PFSK-1 (cell line): ENCODE measurements around the gene CPB2.

Experiments used
- FOXP2 ChIP-seq: optimal IDR thresholded peaks from 2 replicates; pipeline ENCODE3; 2011; ENCODE audit warnings: borderline replicate concordance, control low read depth, inconsistent platforms; ENCODE audit not compliant: insufficient read depth; ENCODE audit errors: extremely low read length, extremely low read depth
- POLR2AphosphoS5 ChIP-seq: IDR thresholded peaks from 2 replicates; pipeline ENCODE4 v1.6.1; 2012; ENCODE audit warnings: low read depth, mild to moderate bottlenecking, control low read depth, low read length, moderate library complexity
- SIN3A ChIP-seq: IDR thresholded peaks from 2 replicates; pipeline ENCODE4 v1.6.1; 2012; ENCODE audit warnings: mild to moderate bottlenecking, low read length, moderate library complexity, borderline replicate concordance; ENCODE audit not compliant: insufficient read depth
- TAF1 ChIP-seq: IDR thresholded peaks from 2 replicates; pipeline ENCODE4 v1.6.1; 2012; ENCODE audit warnings: low read length, control low read depth, borderline replicate concordance; ENCODE audit not compliant: insufficient read depth
- TF ChIP-seq, protein P1 (sequence below), 2 experiments: IDR thresholded peaks; 2 replicates each; pipeline versions ENCODE4 v1.6.1 to v1.8.0; 2011 to 2012; ENCODE audit warnings: low read depth in 2 of 2, low read length in 2 of 2, control low read depth in 1 of 2, inconsistent platforms in 1 of 2, mild to moderate bottlenecking in 1 of 2, moderate library complexity in 1 of 2; ENCODE audit not compliant: insufficient read depth in 1 of 2

CPB2 gene

GRCh38 chr13:46032341-46032740 is 72.5 kb downstream of the CPB2 start:
- TF ChIP-seq TAF1 (no peak), FOXP2 (no peak), SIN3A (no peak), POLR2AphosphoS5 (no peak)
- TF ChIP-seq, protein P1, sequence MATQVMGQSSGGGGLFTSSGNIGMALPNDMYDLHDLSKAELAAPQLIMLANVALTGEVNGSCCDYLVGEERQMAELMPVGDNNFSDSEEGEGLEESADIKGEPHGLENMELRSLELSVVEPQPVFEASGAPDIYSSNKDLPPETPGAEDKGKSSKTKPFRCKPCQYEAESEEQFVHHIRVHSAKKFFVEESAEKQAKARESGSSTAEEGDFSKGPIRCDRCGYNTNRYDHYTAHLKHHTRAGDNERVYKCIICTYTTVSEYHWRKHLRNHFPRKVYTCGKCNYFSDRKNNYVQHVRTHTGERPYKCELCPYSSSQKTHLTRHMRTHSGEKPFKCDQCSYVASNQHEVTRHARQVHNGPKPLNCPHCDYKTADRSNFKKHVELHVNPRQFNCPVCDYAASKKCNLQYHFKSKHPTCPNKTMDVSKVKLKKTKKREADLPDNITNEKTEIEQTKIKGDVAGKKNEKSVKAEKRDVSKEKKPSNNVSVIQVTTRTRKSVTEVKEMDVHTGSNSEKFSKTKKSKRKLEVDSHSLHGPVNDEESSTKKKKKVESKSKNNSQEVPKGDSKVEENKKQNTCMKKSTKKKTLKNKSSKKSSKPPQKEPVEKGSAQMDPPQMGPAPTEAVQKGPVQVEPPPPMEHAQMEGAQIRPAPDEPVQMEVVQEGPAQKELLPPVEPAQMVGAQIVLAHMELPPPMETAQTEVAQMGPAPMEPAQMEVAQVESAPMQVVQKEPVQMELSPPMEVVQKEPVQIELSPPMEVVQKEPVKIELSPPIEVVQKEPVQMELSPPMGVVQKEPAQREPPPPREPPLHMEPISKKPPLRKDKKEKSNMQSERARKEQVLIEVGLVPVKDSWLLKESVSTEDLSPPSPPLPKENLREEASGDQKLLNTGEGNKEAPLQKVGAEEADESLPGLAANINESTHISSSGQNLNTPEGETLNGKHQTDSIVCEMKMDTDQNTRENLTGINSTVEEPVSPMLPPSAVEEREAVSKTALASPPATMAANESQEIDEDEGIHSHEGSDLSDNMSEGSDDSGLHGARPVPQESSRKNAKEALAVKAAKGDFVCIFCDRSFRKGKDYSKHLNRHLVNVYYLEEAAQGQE (IDR thresholded peaks at IDR 0.05; ENCODE audit: insufficient read depth in 1 of 2, low read depth in 2 of 2, low read length in 2 of 2) = no peak

GRCh38 chr13:46031581-46032263 is 73.1 kb downstream of the CPB2 start:
- TF ChIP-seq POLR2AphosphoS5 = no peak

- no peak for TF ChIP-seq POLR2AphosphoS5
- TF ChIP-seq SIN3A = no peak
- TF ChIP-seq TAF1 = no peak
These were observed 79.7 kb downstream of the CPB2 start for GRCh38 chr13:46025157-46025556.

GRCh38 chr13:46022481-46022880 is 82.4 kb downstream of the CPB2 start:
- TF ChIP-seq, protein P1 (IDR thresholded peaks at IDR 0.05; ENCODE audit: insufficient read depth in 1 of 2, low read depth in 2 of 2, low read length in 2 of 2) = no peak
- TF ChIP-seq SIN3A = no peak
- no peak for TF ChIP-seq FOXP2
- TF ChIP-seq POLR2AphosphoS5 = no peak
- TF ChIP-seq TAF1 = no peak

- TF ChIP-seq, protein P1 (IDR thresholded peaks at IDR 0.05; ENCODE audit: insufficient read depth in 1 of 2, low read depth in 2 of 2, low read length in 2 of 2) = no peak
- TF ChIP-seq SIN3A = no peak
- TF ChIP-seq POLR2AphosphoS5 = no peak
- TF ChIP-seq TAF1 = no peak
- no peak for TF ChIP-seq FOXP2
These were observed 88.6 kb downstream of the CPB2 start for GRCh38 chr13:46016216-46016615.

DNA sequence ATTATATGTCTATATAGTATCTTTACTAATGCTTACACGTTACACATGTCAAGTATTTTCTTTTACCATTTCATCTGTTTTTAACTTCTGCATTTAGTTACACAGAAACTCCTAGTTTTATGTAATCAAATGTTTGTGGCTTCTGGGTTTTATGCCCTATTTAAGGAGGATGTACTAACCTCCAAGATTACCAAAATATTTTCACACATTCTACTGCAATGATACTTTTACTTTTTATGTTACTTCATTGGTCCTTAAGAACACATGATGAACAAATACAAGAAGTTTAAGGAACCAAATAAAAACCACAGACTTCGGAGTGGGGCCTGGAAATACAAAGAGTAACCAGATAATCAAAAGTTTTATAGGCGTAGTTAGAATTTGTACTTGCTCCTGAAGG is 89.5 kb downstream of the CPB2 start:
- TF ChIP-seq POLR2AphosphoS5 (no peak), SIN3A (no peak), TAF1 (no peak), FOXP2 (no peak)
- TF ChIP-seq, protein P1 (IDR thresholded peaks at IDR 0.05; ENCODE audit: insufficient read depth in 1 of 2, low read depth in 2 of 2, low read length in 2 of 2) = no peak
